ENCODE data around the gene ZNF474.
"Not testable (repeated sequence)": the region's sequence is repeated elsewhere in the genome, so short reads cannot be mapped to it uniquely, and the experiment has no call there.

DNA sequence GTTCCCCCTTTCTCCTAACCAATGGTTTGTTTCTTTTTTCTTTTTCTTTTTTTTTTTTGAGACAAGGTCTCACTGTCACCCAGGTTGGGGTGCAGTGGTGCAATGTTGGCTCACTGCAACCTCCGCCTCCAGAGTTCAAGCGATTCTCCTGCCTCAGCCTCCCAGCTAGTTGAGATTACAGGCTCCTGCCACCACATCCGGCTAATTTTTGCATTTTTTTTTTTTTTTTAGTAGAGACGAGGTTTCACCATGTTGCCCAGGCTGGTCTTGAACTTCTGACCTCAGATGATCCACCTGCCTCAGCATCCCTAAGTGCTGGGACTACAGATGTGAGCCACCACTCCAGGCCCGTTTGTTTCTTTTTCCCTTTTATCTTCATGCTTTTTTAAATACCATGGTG, 35.1 kb upstream of the ZNF474 start:
- TF ChIP-seq CTCF (IDR thresholded peaks at IDR 0.05; ENCODE audit: low read depth, low read length); POLR2A (IDR thresholded peaks at IDR 0.05; ENCODE audit: extremely low read depth, insufficient read length): not testable (repeated sequence)
